Skin epidermis (tissue), 12 donors: ENCODE results near the gene ZFR2.
"Not testable (repeated sequence)": the region's sequence is repeated elsewhere in the genome, so short reads cannot be mapped to it uniquely, and the experiment has no call there.

ENCODE experiments used
- H3K27ac ChIP-seq, 21 experiments: fragments of 200-600 bp; sonication (generic) in 11 of 21; one replicate each; pipeline ENCODE4 v1.5.0; 2020; ENCODE audit warnings: mild to moderate bottlenecking in 3 of 21, inconsistent platforms in 2 of 21, moderate library complexity in 2 of 21
- H3K4me3 ChIP-seq, 7 experiments: fragments of 200-600 bp; sonication (generic) in 2 of 7; one replicate each; pipeline ENCODE4 v1.5.0; 2020; ENCODE audit warnings: inconsistent platforms in 2 of 7, mild to moderate bottlenecking in 2 of 7, moderate library complexity in 1 of 7

Gene ZFR2

GRCh38 chr19:3868770-3869456 is at the start of gene ZFR2:
Gene ZFR2, minus strand, starts transcription at chr19:3869038. Its CDS starts 21 bp downstream, at chr19:3869017.
- Histone ChIP-seq H3K27ac (no peak within 1 kb of the TSS), H3K4me3 (no peak within 1 kb of the TSS)

DNA sequence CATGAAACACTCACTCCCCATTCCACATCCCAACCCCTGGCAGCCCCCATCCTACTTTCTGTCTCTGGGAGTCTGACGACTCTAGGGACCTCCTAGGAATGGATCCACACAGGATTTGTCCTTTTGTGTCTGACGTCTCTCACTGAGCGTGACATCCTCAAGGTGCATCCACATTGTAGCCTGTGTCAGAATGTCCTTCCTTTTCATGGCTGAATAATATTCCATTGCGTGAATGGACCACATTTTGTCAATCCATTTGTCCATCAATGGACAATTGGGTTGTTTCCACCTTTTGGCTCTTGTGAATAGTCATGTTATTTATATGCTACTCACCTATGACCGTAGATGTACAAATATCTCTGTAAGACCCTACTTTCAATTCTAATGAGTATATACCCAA is 47.2 kb upstream of the ZFR2 start:
- no peak overlapping the region for H3K27ac ChIP-seq
- H3K4me3 ChIP-seq: no peak overlapping the region

DNA sequence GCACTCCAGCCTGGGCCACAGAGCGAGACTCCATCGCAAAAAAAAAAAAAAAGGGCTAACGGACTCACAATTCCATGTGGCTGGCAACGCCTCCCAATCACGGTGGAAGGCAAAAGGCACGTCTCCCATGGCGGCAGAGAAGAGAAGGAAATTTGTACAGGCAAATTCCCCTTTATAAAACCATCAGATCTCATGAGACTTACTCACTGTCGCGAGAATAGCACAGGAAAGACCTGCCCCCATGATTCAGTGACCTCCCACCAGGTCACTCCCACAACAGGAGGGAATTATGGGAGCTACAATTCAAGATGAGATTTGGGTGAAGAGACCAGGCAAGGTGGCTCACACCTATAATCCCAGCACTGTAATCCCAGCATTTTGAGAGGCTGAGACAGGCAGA is 45.4 kb upstream of the ZFR2 start:
- H3K4me3 ChIP-seq: no peak overlapping the region
- no peak overlapping the region for H3K27ac ChIP-seq

- no peak overlapping the region for H3K4me3 ChIP-seq
- no peak overlapping the region for H3K27ac ChIP-seq
Observed at GRCh38 chr19:3910105-3910504, 41.3 kb upstream of the ZFR2 start.

- Histone ChIP-seq H3K27ac (no peak overlapping the region), H3K4me3 (no peak overlapping the region)
Observed at GRCh38 chr19:3908266-3909054, 39.6 kb upstream of the ZFR2 start.

DNA sequence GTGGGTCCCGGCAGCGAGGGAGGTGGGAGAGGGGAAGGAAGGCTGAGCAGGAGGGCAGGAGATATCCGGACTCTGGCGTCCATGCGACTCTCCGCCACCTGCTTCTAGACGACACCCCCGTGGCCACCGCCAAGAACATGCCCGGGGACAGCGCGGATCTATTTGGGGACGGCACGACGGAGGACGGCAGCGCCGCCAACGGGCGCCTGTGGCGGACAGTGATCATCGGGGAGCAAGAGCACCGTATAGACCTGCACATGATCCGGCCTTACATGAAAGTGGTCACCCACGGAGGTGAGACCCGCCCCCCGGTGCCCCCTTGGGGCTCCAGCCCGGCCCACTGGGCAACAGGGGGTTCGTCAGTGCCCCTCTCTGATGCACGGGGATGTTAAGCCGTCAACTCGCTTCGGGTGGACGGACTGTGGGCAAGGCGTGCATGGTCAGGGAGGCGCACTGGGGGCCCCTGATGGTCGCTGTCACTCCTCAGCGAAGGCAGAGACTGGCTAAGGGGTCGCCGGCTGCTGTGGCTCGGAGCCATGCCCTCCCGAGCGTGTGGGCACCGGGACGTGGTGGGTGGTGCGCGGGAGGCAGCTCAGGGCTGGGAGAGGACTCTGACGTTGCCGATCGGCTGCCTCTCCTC is 38.9 kb upstream of the ZFR2 start:
- H3K27ac ChIP-seq: no peak overlapping the region
- H3K4me3 ChIP-seq: no peak overlapping the region

- H3K4me3 ChIP-seq: no peak overlapping the region
- H3K27ac ChIP-seq: no peak overlapping the region
Observed at GRCh38 chr19:3904233-3904632, 35.4 kb upstream of the ZFR2 start.

DNA sequence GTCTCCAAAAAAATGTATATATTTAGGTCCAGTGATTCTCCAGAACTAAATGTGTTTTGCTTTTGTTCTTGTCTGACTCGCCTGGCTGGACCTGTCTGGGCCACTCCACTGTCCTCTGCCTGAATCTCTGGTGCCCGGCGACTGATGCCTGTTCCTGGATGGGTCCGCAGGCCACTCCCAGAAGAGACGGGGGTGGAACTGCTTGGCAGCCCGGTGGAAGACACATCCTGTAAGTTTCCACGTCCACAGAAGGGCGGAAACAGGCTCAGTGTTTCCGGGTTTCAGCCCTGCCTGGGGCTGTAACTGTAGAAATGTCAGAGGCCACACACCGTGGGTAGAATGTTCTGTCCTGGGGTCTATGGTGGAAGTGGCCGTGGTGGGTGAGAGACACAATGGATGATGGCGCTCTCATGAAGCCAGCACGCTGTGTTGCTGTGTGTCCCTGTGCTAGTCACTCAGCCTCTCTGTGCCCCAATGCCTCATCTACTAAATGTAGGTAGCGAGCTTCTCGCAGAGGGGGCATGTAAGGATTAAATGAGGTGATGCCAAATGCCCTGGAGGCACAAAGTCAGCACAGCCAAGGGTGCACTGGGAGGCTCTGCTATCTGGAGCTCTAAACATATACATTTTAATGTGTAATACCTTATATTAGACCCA is 33.6 kb upstream of the ZFR2 start:
- no peak overlapping the region for H3K4me3 ChIP-seq
- H3K27ac ChIP-seq: no peak overlapping the region

DNA sequence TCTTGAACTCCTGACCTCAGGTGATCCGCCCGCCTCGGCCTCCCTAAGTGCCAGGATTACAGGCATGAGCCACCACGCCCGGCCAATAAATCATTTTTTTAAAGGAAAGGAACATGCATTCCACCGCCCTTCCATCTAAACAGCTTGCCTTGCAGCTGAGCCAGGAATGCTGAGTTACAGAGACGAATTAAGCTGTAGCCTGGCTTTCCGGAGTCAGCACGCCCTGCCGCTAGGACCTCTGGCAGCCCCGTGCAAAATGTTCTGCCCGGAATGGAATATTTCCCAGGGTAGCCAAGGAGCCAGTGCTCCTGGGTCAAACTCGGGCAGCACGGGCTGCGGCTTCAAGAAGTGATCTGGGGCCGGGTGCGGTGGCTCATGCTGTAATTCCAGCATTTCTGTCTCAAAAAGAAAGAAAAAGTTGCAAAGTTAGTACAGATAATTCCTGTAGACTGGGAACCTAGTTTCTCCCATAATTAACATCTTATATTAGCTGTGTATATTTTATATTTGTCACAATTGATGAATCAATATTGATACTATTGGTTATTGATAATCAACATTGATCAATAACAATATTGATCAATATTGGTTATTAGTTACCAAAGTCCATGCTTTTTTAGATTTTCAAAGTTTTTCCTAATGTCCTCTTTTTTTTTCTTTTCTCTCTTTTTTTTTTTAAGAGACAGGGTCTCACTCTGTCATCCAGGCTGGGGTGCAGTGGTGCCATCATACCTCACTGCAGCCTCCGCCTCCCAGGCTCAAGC is 30.9 kb upstream of the ZFR2 start:
- no peak overlapping the region for H3K27ac ChIP-seq
- H3K4me3 ChIP-seq: no peak overlapping the region

- no peak overlapping the region for H3K27ac ChIP-seq
- H3K4me3 ChIP-seq: no peak overlapping the region
Observed at GRCh38 chr19:3898426-3898825, 29.6 kb upstream of the ZFR2 start.

DNA sequence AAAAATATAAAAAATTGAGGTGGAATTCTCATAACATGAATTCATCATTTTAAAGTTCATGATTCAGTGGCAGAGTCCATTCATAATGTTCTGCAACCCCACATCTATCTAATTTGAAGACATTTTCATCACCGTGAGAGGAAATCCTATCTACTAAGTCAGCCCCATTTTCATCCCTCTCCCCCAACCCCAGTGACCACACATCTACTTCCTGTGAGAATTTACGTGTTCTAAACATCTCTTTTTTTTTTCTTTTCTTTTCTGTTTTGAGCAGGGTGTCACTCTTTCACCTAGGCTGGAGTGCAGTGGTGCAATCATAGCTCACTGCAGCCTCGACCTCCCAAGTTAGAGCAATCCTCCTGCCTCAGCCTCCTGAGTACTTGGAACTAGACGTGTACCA is 29.1 kb upstream of the ZFR2 start:
- Histone ChIP-seq H3K27ac (no peak overlapping the region), H3K4me3 (no peak overlapping the region)

GRCh38 chr19:3895788-3896187 is 26.9 kb upstream of the ZFR2 start:
- H3K4me3 ChIP-seq: no peak overlapping the region
- no peak overlapping the region for H3K27ac ChIP-seq

- H3K4me3 ChIP-seq, H3K27ac ChIP-seq: not testable (repeated sequence)
Observed at GRCh38 chr19:3894959-3895358, 26.1 kb upstream of the ZFR2 start.

DNA sequence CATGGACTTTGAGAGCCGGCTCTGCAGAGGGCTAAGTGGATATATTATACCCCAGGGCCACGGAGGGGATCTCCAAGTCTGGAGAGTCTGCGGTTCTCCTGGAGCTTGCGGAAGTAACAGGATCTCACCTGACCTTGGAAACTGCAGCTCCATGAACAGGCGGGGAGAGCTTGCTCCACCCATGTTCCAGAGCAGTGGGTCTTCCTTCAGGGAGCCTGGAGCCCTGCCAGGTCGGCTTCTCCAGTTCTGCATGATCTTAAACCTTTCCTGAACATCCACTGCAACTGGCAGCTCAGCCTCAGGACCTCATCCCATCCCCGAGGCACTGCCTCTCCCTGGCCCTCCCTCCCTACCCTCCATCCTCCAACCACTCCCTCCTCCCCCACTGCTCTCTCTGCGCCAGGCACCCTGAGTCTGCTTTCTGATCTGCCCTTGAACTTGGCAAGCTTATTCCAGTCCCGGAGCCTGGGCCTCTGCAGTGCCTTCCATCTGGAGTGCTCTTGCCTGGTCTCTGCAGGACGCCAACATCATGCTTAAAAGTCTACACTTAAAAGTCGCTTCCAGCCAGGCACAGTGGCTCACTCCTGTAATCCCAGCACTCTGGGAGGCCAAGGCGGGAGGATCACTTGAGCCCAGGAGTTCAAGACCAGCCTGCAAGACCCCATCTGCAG is 24.8 kb upstream of the ZFR2 start:
- H3K27ac ChIP-seq: no peak overlapping the region
- H3K4me3 ChIP-seq: no peak overlapping the region

GRCh38 chr19:3890591-3890990 is 21.8 kb upstream of the ZFR2 start:
- Histone ChIP-seq H3K27ac (no peak overlapping the region), H3K4me3 (no peak overlapping the region)

- Histone ChIP-seq H3K4me3 (no peak overlapping the region), H3K27ac (no peak overlapping the region)
Observed at GRCh38 chr19:3882041-3882384, 13.2 kb upstream of the ZFR2 start.

DNA sequence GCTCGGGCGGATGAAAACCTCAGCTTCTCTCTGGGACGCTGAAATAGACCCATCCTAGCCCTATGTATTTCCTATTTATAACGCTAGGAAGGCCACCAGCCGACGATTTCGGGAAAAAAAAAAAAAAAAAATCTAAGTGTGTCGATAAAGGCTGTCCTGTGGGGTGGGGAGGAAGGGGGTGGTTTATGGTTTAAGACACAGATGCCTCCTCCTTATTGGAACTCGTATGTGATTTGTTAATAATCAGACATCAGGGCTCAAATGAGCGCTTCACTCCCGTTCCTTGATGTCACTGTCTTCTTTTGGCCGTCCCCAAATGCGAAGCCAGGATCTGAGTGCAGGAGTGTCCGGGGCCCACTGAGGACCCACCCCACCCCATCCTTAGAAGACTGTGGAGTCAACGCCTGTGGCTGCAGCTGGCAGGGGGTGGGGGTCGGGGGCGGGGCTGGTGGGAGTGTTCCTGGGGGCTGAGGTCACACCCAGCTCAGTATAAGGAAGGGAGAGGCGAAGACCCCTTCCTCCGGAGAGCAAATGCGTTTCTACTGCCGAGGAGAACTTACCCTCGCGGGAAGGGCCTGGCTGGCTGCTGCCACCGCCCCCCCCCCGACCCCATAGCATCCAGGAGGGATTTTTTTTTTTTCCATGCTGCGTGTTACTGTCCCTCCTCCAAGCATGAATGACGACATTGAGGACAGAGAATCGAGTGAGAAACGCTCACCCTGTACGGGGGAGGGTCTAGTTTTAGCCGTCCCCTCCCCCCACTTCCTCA is 12.6 kb upstream of the ZFR2 start:
- no peak overlapping the region for H3K4me3 ChIP-seq
- no peak overlapping the region for H3K27ac ChIP-seq

- no peak within 1 kb of the TSS for H3K27ac ChIP-seq
- no peak within 1 kb of the TSS for H3K4me3 ChIP-seq
Observed at GRCh38 chr19:3880471-3881271, 11.8 kb upstream of the ZFR2 start, which contains the start of gene ATCAY. Gene ATCAY, plus strand, starts transcription at chr19:3880685. Its CDS starts 5,083 bp downstream, at chr19:3885768.
